NCI-H226 (cell line): Measurements from ENCODE around the gene MARCHF4.
"Not testable (repeated sequence)": the region's sequence is repeated elsewhere in the genome, so short reads cannot be mapped to it uniquely, and the experiment has no call there.

Source experiments
- DNase-seq: peaks from one replicate; pipeline ENCODE4 v3.0.0-alpha.2; 2015

MARCHF4 gene

DNA sequence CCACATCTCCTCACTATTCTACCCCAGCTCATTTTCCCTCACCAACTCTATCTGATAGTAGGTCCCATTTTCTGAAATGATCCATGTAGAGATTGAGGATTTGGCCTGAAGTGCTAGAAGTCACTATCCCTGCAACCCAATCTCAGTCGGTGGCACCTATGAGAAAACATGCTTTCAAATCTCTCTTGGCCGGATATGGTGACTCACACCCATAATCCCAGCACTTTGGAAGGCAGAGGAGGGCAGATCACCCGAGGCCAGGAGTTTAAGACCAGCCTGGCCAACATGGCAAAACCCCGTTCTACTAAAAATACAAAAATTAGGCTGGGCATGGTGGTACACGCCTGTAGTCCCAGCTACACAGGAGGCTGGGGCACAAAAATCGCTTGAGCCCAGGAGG lies 19.1 kb upstream of the MARCHF4 start:
- DNase-seq = peak; percentile 12

DNA sequence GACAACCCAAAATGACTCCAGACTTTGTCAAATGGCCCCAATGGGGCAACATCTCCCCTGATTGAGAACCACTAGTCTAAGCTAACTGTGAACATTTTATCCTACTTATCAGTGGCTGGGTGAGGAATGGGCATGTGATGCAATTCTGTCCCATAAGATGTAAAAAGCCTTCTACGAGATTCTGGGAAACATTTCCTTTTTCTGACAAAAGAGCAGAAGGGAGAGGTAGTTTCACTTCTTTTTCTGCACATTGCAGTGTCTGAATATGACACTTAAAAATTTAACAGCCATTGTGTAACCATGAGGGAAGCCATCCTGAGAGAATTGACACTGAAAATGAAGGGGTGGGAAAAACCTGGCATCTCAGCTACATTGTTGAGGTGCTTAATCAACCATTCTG lies 17.3 kb upstream of the MARCHF4 start:
- DNase-seq = peak; percentile 17

DNA sequence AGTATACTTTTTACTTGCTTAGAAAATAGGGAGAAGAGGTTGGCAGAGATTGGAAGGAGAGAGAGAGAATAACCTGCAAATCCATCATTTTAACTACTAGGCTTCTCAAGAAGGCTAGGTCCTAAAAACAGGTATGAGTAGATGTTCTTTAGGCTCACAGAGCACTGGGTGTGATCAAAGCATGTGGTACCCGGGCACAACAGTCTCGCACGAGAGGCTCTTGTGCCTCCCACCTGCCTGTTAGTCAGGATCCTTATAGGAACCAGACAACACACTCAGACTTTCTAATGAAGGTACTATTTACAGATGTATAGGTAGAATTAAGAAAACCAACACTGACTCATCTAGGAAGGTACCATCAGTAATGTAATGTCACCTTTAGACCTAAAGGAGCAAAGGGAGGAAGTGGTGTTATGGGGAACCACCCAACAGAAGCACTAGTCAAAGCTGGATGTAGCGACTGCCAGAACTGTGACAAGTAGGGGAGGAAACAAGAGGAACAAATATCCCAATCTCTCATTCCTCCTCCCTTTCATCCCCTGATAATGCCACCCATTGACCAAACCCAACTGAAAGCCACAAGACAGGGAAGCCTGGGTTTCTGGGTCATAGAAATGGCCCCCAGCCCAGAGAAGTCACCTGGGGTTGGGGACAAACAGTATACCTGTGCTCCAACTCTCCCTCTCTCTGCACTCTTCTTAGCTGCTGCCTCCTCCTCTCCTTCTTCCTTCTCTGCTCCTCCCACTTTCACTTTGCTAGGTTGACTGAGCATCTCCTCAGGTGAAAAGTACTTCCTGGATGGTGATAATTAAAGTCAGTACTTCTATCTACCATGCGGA lies 16.0 kb upstream of the MARCHF4 start:
- DNase-seq = no peak

DNA sequence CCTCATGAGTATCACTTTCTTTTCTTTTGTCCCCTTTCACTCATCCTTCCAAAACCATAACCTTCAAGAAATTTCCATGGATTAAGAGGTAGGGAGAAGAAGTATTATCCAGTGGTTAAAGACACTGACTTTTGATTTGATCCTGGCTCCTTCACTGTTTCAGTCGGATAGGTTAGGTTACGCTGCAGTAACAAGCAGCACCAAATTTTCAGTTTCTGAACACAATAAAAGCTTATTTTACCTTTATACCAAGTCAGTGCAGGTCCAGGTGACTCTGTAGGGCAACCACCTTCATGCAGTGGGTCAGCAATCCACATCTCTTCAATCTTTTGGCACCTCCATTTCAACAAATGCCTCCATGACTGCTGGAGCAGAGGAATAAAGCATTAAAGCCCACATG lies 15.0 kb upstream of the MARCHF4 start:
- no peak for DNase-seq

DNA sequence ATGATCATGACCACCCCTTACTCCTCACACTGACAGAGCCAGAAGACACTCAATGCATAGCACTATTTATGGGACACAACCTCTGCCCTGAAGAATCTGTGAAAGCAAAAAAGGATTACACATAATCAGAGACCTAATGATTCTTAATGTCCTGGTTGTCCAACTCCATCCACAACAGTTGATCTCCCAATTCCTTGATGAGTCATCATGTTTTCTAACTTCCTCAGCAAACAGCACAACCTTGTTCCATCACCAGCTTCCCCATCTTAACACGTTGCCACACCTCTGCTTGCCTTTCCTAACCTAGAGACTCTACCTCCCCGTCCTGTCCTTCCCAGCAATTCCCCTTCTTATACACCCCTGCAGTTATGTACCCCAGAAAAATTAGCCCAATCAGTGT lies 13.2 kb upstream of the MARCHF4 start:
- no peak for DNase-seq

DNA sequence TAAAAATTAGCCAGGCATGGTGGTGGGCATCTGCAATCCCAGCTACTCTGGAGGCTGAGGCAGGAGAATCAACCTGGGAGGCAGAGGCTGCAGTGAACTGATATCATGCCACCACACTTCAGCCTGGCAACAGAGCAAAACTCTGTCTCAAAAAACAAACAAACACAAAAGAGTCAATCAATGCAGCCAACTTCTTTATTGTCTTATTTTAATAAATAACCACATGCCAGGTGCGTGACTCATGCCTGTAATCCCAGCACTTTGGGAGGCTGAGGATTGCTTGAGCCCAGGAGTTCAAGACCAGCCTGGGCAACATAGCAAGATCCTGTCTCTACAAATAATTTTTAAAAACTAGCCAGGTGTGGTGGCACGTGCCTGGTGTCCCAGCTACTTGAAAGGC lies 12.1 kb upstream of the MARCHF4 start:
- not testable (repeated sequence) for DNase-seq

DNA sequence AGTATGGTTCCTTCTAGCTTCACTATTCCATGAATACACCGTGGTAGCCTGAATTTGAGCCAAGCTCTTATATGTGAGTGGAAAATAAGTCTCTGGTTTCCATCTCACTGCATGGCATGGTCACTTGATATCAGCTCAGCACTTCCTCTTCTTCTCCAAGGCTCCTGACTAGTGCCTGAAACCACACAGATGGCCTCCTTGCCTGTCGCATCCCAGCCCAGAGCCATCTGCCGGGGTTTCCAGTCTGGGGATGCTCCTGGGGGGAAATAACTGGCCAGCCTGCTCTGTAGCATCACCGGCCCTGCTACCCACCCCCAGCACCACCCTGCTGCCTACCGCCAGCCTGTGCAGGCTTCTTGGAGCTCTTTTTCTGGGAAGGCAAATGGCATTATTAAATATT lies 7.7 kb upstream of the MARCHF4 start:
- no peak for DNase-seq

DNA sequence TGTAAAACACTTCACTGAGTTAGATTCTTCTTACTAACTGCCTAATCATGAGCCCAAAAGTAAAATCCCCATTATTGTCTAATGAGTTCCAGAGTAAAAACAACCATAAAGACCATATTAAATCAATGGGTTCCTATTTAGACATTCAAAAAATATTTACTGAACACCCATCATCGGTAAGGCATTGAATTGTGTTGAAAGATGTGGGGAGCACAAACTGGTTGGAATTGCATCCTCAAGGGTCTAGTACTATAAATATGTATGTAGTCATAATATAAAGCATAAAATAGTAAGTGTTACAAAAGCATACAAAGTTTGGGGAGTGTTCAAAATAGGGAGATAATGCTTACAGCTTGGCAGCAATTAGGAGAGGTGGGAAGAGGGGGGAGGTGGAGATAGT lies 3.0 kb upstream of the MARCHF4 start:
- peak; percentile 29 for DNase-seq

DNA sequence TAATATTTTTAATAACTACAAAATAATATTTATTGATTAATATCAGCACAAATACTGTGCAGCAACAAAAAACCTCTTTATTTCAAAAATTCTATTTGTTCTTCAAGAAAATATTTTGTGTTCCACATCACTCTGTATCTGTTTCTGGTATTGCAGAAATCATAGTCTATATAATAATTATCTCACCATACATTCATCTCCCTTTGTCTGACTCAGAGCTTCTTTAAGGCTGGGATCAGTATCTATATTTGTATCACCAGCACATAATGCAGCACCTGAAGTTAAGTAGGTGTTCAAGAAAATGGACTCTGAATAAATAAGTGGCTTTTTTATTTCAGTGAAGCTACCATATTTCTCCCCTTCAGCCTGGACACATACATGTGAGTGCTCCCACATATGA lies 1.6 kb upstream of the MARCHF4 start:
- DNase-seq = no peak

DNA sequence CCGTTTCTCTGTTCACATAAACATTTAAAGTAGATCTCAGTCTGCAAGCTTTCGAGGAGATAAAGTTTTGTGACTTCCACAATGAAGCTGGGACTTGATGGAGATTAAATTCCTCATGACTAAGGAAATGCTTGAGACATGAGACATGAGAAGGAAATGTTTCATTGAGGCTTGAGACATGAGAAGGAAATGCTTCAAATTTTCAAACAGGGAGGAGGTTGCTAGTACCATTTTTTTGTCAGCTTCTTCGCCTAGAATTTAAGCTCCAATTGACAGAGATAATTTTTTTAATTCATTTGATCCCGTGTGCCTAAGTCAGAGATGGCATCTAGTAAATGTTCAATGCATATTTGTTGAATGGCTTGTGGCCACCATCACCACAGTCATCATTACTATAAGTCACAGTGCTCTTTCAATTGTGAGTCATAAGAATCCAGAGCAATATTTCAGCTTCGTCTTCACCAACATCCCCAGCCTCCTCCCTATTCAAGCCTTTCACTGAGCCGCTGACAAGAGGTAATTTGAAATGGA lies 543 bp upstream of the MARCHF4 start:
- DNase-seq = peak; percentile 73

DNA sequence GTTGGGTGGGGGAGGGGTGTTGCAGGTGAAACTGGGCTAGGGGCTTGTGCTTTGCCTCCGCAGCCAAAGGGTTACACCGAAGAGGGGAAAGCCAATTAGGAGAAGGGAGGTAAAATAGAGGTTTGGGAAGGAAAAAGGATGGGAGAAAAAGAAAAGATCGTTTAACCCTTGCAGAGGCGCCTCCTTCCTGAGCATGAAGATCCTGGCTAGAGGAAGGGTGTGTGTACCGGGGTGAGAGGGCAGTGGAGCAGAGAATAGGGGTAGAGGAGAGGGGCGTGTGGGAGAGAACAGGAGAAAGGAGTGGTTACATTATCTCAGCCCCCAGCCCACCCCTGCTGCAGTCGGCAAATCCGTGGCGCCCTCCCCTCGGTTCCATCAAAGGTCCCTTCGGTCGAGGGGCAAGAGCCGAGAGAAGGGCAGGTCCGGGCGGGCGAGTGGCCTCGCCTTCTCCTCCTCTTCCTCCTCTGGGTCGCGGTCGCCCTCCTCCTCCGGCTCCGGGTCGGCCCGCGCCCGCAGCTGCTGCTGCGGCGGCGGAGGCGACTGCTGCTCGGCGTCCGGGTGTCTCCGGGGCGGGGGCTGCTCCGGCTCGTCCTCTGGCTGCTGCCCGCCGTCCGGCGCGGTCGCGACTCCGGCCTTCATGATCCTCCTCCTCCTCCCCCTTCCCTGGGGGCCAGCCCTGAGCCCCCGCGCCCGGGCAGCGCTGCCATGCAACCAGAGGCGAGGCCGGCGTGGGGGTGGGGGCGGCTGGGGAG lies 1.1 kb downstream of the MARCHF4 start:
- no peak for DNase-seq

DNA sequence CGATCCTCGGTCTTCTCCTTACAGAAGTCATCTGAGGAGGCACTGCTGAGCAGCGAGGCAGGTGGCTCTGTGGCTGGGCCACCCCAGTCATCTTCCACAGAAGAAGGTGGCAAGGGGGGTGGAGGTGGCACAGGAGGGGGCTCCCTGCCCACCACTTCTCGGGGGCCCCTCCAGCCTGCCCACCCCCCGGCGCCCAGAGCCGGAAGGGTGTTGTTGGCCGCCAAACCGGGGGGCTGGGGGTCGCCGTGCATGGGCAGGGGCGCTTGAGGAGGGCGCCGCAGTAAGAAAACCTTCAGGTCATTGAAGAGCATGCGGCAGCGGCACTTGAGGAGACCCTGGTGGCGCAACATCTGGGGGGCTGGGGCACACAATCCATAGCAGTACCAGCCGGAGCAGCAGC lies 2.5 kb downstream of the MARCHF4 start:
- no peak for DNase-seq

DNA sequence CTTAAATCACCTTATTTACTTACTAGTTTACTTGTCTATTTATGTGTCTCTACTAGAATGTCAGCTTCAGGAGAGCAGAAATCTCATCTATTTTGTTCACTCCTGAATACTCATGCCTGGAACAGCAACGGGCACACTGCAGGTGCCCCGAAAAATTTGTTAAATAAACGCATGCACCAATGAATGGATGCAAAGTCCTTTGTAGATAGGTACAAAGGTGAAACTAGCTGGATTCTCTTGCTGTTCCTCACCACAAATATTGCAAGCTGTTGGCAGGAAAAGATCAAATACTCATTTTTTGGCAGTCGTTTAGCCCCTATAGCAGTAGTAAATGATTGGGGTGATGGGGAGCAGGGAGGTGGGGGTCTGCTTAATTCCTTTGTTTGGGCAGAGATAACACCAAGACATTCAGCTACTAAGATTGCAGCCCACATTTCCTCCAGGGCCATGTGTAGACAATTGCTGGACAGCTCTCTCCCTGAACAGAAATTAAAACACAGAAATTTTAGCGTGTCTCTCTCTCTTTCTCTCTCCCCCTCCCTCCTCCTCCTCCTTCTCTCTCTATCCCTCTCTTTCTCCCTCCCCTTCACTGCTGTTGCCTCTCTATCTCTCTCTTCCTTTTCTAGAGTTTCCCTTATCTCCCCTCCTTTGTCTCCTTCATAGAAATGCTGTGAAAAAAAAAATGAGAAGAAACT lies 5.4 kb downstream of the MARCHF4 start:
- no peak for DNase-seq

DNA sequence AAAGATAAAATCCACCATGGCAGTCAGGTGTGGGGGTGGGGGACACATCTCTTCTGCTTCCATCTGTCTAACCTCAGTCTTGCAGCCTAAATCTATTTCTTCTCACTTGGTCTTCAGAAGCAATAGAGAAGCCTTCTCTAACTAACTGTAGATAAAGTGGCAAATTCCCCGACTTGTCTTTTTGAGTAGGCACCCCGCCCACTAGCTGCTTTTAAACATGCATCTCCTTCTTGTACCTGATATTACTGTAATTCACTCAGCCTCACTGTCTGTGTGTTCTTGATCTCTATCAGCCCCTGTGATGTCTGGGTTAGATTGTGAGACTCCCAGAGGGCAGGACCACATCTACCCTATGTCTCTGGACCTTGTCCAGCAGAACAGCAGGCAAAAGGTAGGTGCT lies 6.8 kb downstream of the MARCHF4 start:
- DNase-seq = no peak

DNA sequence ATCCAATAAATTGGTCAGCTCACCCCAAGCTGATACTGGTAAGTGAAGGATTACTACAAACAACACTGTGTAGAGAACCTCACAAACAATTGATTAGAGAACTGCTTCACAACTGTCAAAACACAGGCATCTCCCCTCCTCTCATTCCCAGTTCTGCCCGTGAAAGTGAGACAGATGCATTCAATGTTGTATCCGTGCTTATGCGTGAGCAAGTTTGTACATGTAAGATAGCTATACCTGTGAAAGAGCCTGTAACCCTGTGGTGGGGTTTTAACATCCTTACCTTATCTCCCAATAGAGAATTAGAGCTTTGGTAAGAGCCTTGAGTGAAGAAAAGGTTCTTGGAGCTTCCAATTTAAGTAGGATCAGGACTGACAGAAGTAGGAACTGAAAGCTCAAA lies 9.1 kb downstream of the MARCHF4 start:
- no peak for DNase-seq

DNA sequence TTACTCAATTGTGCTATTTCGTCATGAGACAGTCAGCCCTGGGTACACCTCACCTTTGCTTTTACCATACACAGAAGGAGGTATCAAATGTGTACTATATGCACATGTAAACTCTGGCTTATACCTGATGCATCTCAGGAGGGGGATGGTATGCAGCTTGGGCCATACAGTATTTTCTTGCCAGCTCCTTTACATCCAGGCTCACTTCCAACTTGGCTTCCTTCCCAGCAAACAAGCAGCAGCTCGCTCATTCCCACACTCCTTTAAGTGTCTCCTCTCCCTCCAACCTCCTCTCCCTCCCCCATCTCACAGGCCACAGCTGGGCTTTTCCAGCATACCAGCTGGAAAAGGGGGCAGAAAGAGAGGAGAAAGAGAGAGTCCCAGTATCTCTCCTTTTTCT lies 9.6 kb downstream of the MARCHF4 start:
- DNase-seq = peak; percentile 66

DNA sequence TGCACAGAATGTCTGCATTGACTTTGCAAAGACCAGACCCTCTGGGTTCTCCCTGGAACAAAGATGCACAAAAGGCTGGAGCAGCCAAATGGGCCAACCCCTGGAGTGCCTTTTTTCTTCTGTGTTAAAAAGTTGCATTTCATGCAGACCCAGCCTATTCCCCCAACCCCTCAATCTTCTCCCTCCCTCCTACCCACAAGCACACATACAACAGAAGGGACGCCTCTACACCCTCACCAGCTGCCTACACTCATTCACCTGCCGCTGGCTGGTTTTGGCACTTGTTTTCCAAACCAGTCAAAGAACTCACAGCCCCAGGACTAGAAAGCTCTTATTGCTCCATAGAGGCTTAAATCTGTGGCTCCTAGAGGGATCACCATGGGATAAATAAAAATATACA lies 16.6 kb downstream of the MARCHF4 start:
- no peak for DNase-seq

DNA sequence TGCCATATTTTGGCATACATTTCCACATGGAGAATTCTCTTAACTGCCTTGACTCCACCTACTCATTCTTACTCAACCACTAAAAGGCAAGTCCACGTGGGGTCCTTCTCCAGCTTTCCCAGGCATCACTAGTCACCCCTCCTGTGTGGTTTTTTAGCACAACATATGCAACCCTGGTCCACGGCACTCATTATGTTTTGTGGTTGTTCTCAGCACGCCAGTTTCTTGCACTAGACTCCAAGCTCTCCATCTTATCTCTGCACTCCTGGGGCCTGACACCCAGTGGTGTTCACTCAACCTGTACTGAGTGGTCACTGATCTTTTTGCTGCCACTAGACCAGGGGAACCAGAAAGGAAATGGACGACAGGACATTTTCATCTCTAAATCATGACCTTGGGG lies 18.0 kb downstream of the MARCHF4 start:
- no peak for DNase-seq

DNA sequence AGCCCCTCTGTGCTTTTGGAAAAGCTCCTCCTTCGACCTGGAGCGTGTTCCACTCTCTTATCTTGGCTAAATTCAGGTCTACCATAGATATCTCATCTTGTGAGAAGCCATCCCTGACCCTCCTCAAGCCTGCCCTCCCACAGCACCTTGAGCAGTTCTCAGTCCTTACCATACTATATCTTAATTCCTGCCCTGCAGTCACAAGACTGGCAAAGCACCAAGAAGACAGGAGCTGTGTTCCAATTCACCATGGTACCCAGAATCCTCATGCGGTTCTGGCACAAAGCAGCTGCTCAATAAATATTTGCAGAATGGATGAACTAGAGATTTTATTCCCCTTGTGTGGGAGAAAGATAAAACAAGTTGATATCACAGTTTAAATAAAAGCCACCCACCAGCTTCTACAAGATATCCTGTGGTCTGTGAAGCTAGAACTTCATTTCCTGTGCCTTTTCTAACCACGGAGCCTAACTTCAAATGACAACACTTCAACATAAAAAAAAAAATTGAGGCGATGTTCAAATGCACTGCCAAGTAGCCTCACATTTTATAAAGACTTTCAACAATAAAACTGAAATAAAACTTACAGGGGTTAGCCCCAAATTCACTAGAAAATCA lies 19.5 kb downstream of the MARCHF4 start:
- no peak for DNase-seq

DNA sequence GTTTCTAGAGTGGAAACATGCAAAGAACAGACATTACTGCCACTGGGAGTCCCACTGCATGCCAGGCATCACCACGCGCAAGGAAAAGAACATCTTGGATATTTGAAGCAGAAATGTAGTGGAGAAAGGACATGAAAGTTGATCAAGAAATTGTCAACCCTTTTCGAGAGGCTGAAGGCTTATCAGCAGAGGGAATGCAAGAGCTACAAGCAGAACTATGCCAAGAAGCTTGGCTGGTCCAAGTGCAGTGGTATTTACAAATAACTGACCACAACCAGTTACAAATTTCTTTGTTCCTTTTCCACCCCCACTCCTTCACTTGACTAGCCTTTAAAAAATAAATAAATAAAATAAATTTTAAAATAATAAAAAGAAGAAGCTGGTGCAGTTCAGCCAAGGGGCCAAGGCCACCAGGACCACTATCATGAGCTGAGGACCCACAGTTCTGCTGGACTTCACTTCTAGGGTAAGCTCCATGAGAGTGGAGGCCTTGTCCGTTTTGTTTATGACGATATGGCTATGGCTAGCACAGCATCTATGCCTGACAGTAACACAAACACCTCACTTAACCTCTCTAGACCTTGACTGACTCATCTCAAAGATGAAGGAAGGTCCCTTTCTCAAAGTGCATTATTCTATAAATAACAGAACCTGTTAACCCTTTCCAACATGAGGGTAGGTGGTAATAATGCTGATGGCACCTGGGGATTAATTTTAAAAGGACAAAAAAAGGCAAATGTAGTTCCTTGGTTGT lies 20.9 kb downstream of the MARCHF4 start:
- DNase-seq = no peak

DNA sequence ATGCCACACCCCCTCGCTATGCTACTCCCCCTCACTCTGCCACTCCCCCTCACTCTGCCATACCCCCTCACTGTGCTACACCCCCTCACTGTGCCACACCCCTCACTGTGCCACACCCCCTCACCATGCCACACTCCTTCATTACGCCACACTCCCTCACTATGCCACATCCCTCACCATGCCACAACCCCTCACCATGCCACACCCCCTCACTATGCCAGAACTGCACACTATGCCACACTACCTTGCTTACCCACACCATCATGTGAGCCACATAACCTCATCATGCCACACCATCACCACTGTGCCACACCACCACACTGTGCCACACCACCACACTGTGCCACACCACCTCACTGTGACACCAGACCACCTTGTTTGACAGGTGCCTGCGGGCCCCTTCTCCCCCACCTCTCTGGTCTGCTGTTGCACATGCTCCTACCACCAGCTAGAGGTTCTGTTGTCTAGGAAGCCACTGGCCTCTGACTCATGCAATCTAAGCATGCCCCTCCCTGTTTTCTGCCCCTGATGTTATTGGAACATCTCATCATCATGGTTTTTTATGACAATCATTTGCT lies 22.0 kb downstream of the MARCHF4 start:
- peak; percentile 40 for DNase-seq

DNA sequence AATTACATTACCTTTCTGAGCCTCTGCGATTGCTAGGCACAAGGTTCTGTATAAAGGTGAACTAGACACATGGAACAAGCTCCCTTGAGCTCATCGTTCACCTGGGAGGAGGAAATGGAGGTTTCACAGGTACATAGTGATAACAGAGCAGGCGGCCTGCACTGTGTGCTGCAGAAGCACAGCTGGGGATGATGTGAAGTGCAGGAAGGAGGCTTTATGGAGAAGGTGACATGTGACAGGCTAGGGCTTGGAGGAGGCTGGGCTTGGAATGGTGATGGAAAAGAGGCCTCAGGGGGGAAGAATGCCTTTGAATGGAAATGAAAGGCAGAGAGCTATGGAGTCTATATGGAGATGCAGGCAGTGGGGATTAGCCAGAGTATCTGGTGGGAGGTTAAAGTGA lies 22.9 kb downstream of the MARCHF4 start:
- DNase-seq = no peak
